Body of pancreas (tissue), 4 donors: ENCODE data around the gene SAMD5. TPM values are rescaled to one million over a fixed set of nuclear protein-coding genes. Genes with fewer than 3 reads are reported as not detected.

ENCODE experiments used
- ATAC-seq: fragments of 150-250 bp; one replicate; pipeline ENCODE4 v1.9.1; 2016
- DNase-seq, 4 donors: peaks; one replicate each; pipeline ENCODE4 v3.0.0-alpha.2; 2019
- H3K27ac ChIP-seq, 4 donors: fragments of 200-600 bp; sonication (generic); 1 replicate in 3 of 4; 2 replicates in 1 of 4; pipeline versions ENCODE4 v1.5.1 to v1.6.1; 2016 to 2019; ENCODE audit warnings: mild to moderate bottlenecking in 1 of 4, mixed read lengths in 1 of 4, moderate library complexity in 1 of 4
- H3K27me3 ChIP-seq, 2 donors: fragments of 200-600 bp; sonication (generic); one replicate each; pipeline ENCODE4 v1.6.0; 2016; ENCODE audit warnings: mild to moderate bottlenecking in 1 of 2
- H3K36me3 ChIP-seq, 2 donors: fragments of 200-600 bp; sonication (generic); replicated peaks in 1 of 2; 2 replicates each; pipeline ENCODE4 v1.5.1; 2016; ENCODE audit warnings: low read depth in 2 of 2; ENCODE audit not compliant: insufficient read depth in 1 of 2
- H3K4me1 ChIP-seq: fragments of 200-600 bp; sonication (generic); one replicate; pipeline ENCODE4 v1.6.0; 2016
- H3K4me3 ChIP-seq, 2 donors: fragments of 200-600 bp; sonication (generic); 1 replicate in 1 of 2; 2 replicates in 1 of 2; pipeline ENCODE4 v1.5.1; 2016 to 2019
- H3K9me3 ChIP-seq, 3 donors: fragments of 200-600 bp; sonication (generic); 1 replicate in 2 of 3; 2 replicates in 1 of 3; pipeline ENCODE4 v1.5.1; 2016
- CTCF ChIP-seq, 7 experiments: fragments of 450-650 bp in 4 of 7; fragments of 200-600 bp in 3 of 7; sonication (generic) in 3 of 7; IDR thresholded peaks; one replicate each; pipeline ENCODE4 v1.5.1; 2016 to 2019; ENCODE audit warnings: antibody characterized with exemption in 7 of 7
- POLR2A ChIP-seq, 3 donors: fragments of 450-650 bp; IDR thresholded peaks; one replicate each; pipeline ENCODE4 v1.6.1; 2016; ENCODE audit warnings: antibody characterized with exemption in 3 of 3, mild to moderate bottlenecking in 2 of 3
- WGBS, 2 donors: methylation state at CpG; one replicate each; pipeline ENCODE4 v1.1.5; 2017; 5-methylcytosine and 5-hydroxymethylcytosine counted together
- intact Hi-C: fragments of 100-400 bp; cut with DNase I; formaldehyde crosslinking; loops from one replicate; pipeline ENCODE4 v1.15.1; 2023
- total RNA-seq, 2 donors: library from RNA; depleted of rRNA; stranded (reverse); fragments of >200 nt; gene quantifications; one replicate each; pipeline ENCODE4 v1.1.0, GENCODE V29; 2016

The SAMD5 gene
- total RNA-seq, 2 donors from 2014 or later = 0.26 to 1.6 TPM

GRCh38 chr6:147566244-147566898 lies 57.9 kb downstream of the SAMD5 start:
- 50 to 51% methylated on average over 3 of the region's 3 CpGs for WGBS, 2 donors
- no peaks in the 10 kb centered on the region for H3K27me3 ChIP-seq
- no peak overlapping the region for H3K27ac ChIP-seq
- intact Hi-C loops = no loop called here
- H3K4me3 ChIP-seq = no peak overlapping the region
- no peak for ATAC-seq
- H3K9me3 ChIP-seq = no peaks in the 10 kb centered on the region
- no peaks in the 10 kb centered on the region for H3K36me3 ChIP-seq
- DNase-seq = no peak
- H3K4me1 ChIP-seq = no peaks in the 10 kb centered on the region
- TF ChIP-seq CTCF (IDR thresholded peaks at IDR 0.05) = no peak
- TF ChIP-seq POLR2A (IDR thresholded peaks at IDR 0.05) = no peak

GRCh38 chr6:147567141-147567805 lies 58.8 kb downstream of the SAMD5 start:
- Histone ChIP-seq H3K36me3 (no peaks in the 10 kb centered on the region), H3K9me3 (no peaks in the 10 kb centered on the region), H3K27ac (no peak overlapping the region), H3K4me3 (no peak overlapping the region), H3K4me1 (no peaks in the 10 kb centered on the region), H3K27me3 (no peaks in the 10 kb centered on the region)
- no peak for ATAC-seq
- no peak for TF ChIP-seq CTCF (IDR thresholded peaks at IDR 0.05)
- TF ChIP-seq POLR2A (IDR thresholded peaks at IDR 0.05) = no peak
- 71 to 74% methylated on average over 3 of the region's 3 CpGs for WGBS, 2 donors
- no peak for DNase-seq
- intact Hi-C loops = no loop called here

DNA sequence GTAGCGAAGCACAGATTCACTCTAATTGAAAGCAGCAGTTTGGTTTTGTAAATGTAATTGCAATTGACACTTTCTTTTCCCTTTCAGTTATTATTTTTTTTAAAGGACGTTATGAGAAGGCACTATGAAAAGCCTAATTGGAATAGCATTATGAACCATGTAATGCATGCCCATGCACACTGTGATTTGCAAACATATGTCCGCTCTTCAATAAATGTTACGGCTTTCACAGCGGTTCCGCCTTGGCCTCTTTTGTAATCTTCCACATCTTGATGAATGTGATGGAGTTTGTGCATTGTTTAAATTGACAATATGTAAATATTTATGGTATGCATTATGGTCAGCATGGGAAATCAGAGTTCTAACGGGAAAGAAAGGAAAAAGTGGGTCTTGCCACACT lies 61.3 kb downstream of the SAMD5 start:
- Histone ChIP-seq H3K27ac (no peak overlapping the region), H3K4me3 (no peak overlapping the region), H3K9me3 (no peaks in the 10 kb centered on the region), H3K36me3 (no peaks in the 10 kb centered on the region), H3K27me3 (no peaks in the 10 kb centered on the region), H3K4me1 (no peaks in the 10 kb centered on the region)
- DNase-seq (no peak), ATAC-seq (no peak)
- intact Hi-C loops = no loop called here
- WGBS, 2 donors = 83 to 87% methylated on average over 7 of the region's 7 CpGs
- TF ChIP-seq POLR2A (IDR thresholded peaks at IDR 0.05) = no peak
- TF ChIP-seq CTCF (IDR thresholded peaks at IDR 0.05) = no peak

DNA sequence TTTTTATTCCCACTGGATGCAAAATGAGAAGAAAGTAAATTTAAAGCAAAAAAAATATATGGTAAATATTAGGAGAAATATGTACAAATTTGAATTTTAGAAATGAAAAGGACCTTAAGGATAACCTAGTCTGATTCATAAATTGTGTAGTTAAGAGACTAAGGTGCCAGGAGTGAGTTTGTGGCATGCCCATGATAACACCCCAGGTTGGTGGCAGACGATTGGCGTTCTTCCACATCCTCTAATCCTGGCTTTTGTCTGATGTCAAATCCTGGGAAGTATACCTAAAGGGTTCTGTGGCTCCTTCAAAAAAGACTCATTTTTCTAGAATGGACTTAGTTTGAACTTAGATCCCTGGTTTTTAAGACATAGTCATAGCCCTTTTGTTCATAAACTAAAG lies 62.2 kb downstream of the SAMD5 start:
- Histone ChIP-seq H3K4me1 (no peaks in the 10 kb centered on the region), H3K36me3 (no peaks in the 10 kb centered on the region), H3K27ac (no peak overlapping the region), H3K9me3 (no peaks in the 10 kb centered on the region), H3K4me3 (no peak overlapping the region), H3K27me3 (no peaks in the 10 kb centered on the region)
- no peak for DNase-seq
- no peak for ATAC-seq
- intact Hi-C loops = no loop called here
- no peak for TF ChIP-seq CTCF (IDR thresholded peaks at IDR 0.05)
- WGBS, 2 donors = 78 to 87% methylated on average over 2 of the region's 2 CpGs

DNA sequence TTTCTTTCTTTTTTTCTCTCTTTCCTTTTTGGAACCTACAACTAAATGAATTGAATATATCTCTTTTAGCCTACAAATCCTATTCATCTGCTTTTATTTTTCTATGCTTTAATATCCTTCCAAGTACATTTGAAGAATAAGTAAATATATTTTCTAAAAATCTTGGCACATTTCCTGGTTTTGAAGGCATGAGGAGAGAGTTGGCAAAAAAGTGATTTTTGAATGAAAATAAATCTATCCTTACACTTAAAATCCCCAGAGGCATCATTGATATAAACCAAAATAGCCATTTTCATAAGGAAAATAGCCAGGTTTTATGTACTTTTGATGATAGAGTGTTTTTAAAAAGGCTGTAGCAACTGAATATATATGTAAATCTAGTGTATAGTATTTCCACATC lies 69.0 kb downstream of the SAMD5 start:
- no peaks in the 10 kb centered on the region for H3K9me3 ChIP-seq
- intact Hi-C loops = no loop called here
- H3K4me1 ChIP-seq = no peaks in the 10 kb centered on the region
- H3K27ac ChIP-seq = no peak overlapping the region
- no peak overlapping the region for H3K4me3 ChIP-seq
- ATAC-seq = no peak
- H3K27me3 ChIP-seq = no peaks in the 10 kb centered on the region
- H3K36me3 ChIP-seq = no peaks in the 10 kb centered on the region
- TF ChIP-seq POLR2A (IDR thresholded peaks at IDR 0.05) = no peak
- TF ChIP-seq CTCF (IDR thresholded peaks at IDR 0.05) = no peak
- DNase-seq = no peak
